ENCODE results near the gene NFIA.

- TF ChIP-seq CTCF (IDR thresholded peaks at IDR 0.05) (no peak), POLR2A (IDR thresholded peaks at IDR 0.05) (no peak)
Measured at GRCh38 chr1:61462628-61463027, 380.3 kb downstream of the NFIA start.
